Fibroblast of mammary gland (primary cell): ENCODE measurements around the gene IL1RAPL2.
A peak's percentile ranks its signal among the peaks of the same experiment; 100 is the strongest.

ENCODE experiments used
- DNase-seq: peaks from one replicate; pipeline ENCODE4 v3.0.0-alpha.2; 2010; ENCODE audit warnings: low read depth
- H3K4me3 ChIP-seq: 2 replicates; pipeline ENCODE4 v1.5.1; 2011; ENCODE audit warnings: low read depth, mild to moderate bottlenecking, low read length, moderate library complexity; ENCODE audit not compliant: control insufficient read depth
- TF ChIP-seq, protein P1 (sequence below): conservative IDR thresholded peaks from 2 replicates; pipeline ENCODE4 v1.5.1; 2011; ENCODE audit warnings: low read depth, low read length, inconsistent platforms; ENCODE audit not compliant: control insufficient read depth, insufficient read depth

The IL1RAPL2 gene

DNA sequence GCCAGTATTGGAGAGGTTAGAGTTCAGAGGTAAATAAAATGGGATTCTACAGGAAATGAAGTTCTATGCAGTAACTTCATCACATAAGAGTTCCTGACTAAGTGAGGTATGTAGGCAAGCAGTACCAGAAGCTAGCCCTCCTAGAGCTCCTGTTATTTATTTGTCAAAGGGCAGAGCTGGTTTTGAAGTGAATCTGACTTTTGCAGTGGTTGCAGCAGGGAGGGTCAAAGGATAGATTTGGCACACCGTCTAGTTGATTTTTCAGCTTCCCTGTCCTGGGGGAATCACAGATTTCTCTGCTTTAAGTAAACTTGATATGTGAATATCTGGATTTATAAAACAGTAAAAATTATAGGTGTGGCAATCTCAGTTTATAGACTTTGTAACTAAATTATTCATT lies 130.7 kb downstream of the IL1RAPL2 start:
- DNase-seq: no peak
- TF ChIP-seq, protein P1, sequence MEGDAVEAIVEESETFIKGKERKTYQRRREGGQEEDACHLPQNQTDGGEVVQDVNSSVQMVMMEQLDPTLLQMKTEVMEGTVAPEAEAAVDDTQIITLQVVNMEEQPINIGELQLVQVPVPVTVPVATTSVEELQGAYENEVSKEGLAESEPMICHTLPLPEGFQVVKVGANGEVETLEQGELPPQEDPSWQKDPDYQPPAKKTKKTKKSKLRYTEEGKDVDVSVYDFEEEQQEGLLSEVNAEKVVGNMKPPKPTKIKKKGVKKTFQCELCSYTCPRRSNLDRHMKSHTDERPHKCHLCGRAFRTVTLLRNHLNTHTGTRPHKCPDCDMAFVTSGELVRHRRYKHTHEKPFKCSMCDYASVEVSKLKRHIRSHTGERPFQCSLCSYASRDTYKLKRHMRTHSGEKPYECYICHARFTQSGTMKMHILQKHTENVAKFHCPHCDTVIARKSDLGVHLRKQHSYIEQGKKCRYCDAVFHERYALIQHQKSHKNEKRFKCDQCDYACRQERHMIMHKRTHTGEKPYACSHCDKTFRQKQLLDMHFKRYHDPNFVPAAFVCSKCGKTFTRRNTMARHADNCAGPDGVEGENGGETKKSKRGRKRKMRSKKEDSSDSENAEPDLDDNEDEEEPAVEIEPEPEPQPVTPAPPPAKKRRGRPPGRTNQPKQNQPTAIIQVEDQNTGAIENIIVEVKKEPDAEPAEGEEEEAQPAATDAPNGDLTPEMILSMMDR: no peak
- H3K4me3 ChIP-seq: no peak overlapping the region

DNA sequence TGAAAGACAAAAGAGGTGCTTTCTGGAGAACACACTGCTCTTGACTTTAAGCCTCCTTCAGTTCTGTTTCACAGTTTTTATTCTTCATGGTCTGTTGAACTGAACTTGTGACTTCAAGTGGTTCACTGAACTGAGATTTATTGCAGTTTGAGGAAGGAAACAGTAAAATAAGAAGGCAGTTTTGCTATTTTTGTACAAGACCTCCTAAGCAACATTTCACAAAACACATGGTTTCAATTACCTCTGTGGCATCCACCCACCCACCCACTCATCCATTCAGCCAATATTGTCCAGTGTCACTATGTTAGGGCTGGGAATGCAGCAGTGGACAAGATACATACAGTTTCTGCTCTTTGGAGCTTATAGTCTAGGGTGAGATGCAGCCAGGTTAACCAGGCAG lies 131.3 kb downstream of the IL1RAPL2 start:
- no peak overlapping the region for H3K4me3 ChIP-seq
- DNase-seq: peak; percentile 13
- TF ChIP-seq, protein P1: no peak

DNA sequence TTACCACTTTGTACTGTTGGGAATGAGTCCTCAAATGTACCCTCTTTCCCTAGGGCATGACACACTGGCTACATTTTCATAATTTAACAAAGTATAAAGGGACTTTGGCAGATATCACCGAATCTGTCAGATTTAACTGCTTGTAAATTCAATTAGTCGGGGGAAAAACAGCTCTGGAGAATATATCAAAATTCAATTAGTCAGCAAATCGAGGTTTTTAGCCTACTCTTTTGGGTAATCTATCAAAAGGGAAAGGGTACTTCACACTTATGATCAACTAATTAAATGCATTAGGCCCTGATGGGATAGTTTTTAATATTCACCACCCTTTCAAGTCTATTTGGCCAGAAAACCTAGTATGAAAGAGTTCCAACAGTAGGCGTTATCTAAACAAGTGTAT lies 141.0 kb downstream of the IL1RAPL2 start:
- DNase-seq: no peak
- TF ChIP-seq, protein P1: no peak
- H3K4me3 ChIP-seq: no peak overlapping the region

DNA sequence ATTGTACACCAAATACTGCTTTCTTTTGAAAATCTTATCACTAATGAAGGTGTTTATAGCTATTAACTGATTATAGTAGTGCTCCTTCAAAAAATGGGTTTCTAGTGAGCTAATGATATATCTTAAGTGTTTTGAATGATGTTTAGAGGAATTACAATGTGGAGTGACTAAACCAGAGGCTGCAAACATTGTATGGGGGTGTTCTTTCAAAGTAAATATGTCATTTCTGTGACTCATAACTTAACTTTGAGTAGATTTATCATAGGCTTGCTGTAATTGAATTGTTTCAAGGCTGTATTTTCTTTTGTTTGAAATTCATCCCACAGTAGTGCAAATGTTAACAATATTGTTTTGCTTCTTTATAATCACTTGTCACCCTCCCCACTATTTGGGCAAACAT lies 141.6 kb downstream of the IL1RAPL2 start:
- TF ChIP-seq, protein P1: no peak
- DNase-seq: peak; percentile 3
- H3K4me3 ChIP-seq: no peak overlapping the region

DNA sequence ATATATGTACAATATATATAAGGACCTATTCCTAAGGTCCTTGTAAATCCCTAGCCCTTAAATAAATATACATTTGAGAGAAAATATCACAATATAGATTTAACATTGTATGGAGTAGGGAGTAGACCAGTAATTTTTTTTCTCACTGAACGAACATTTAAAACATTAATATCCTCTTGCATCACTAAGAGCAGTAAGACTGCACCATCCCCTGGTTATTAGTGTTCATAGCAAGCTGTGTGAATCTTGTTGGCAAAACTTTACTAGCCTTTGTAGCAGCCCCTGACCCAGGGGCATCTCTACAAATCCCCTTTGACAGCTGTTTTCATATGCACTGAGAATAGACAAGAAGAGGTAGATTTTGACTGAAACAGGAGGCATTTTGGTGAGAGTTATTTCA lies 146.5 kb downstream of the IL1RAPL2 start:
- TF ChIP-seq, protein P1: no peak
- H3K4me3 ChIP-seq: no peak overlapping the region
- peak; percentile 2 for DNase-seq

DNA sequence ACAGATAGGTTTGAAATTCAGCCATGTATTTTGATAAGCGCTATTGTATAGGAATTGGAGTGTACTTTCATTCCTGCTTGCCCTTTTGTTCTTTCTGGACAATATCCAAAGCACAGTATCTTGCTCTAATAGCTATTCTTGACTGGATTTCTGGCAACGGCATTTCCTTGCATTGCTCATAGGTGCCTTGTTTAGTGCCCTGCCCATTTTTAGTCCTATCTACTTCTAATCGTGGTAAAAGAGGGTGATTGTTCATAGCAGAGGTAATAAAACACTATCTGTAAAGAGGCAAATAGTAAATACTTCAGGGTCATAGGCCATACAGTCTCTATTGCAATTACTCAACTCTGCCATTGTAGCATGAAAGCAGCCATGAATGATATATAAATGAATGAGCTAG lies 155.9 kb downstream of the IL1RAPL2 start:
- no peak for DNase-seq
- H3K4me3 ChIP-seq: no peak overlapping the region
- TF ChIP-seq, protein P1: no peak

DNA sequence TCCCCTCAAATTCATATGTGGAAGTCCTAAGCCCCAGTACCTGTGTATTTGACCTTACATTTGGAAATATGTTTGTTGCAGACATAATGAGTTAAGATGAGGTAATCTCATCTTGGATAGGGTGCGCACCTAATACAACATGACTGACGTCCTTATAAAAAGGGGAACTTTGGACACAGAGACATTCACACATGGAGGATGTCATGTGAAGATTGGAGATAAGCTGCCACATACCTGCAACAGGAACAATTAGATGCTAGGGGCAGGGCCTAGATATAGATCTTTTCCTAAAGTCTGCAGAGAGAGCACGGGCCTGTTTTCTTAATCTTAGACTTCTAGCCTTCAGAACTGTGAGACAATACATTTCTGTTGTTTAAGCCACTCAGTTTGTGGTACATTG lies 162.5 kb downstream of the IL1RAPL2 start:
- DNase-seq: no peak
- TF ChIP-seq, protein P1: no peak
- H3K4me3 ChIP-seq: no peak overlapping the region
